Testis (tissue), 2 donors: Measurements from ENCODE around the gene WFS1.

ENCODE experiments used
- CTCF ChIP-seq, 3 experiments: fragments of 450-650 bp in 2 of 3; fragments of 200-600 bp in 1 of 3; sonication (generic) in 1 of 3; IDR thresholded peaks; one replicate each; pipeline ENCODE4 v1.5.1; 2016 to 2019; ENCODE audit warnings: antibody characterized with exemption in 3 of 3, mild to moderate bottlenecking in 2 of 3, moderate library complexity in 1 of 3
- POLR2A ChIP-seq: fragments of 450-650 bp; IDR thresholded peaks from one replicate; pipeline ENCODE4 v1.6.1; 2017; ENCODE audit warnings: antibody characterized with exemption, mild to moderate bottlenecking, moderate library complexity

DNA sequence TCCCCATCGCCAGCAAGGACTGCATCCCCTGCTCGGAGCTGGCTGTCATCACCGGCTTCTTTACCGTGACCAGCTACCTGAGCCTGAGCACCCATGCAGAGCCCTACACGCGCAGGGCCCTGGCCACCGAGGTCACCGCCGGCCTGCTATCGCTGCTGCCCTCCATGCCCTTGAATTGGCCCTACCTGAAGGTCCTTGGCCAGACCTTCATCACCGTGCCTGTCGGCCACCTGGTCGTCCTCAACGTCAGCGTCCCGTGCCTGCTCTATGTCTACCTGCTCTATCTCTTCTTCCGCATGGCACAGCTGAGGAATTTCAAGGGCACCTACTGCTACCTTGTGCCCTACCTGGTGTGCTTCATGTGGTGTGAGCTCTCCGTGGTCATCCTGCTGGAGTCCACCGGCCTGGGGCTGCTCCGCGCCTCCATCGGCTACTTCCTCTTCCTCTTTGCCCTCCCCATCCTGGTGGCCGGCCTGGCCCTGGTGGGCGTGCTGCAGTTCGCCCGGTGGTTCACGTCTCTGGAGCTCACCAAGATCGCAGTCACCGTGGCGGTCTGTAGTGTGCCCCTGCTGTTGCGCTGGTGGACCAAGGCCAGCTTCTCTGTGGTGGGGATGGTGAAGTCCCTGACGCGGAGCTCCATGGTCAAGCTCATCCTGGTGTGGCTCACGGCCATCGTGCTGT lies 31.5 kb downstream of the WFS1 start:
- TF ChIP-seq CTCF (IDR thresholded peaks at IDR 0.05) (no peak), POLR2A (no peak)
